Cardiac fibroblast (primary cell): Measurements from ENCODE around the gene DCN.

Experiments used
- DNase-seq, 2 donors: peaks; one replicate each; pipeline versions ENCODE4 v3.0.0 to v3.0.0-alpha.2; 2010; ENCODE audit warnings: low read depth in 2 of 2
- H3K4me3 ChIP-seq, 2 donors: replicated peaks in 1 of 2; 1 replicate in 1 of 2; 2 replicates in 1 of 2; pipeline ENCODE4 v1.5.1; 2011; ENCODE audit warnings: low read depth in 2 of 2, low read length in 2 of 2, mild to moderate bottlenecking in 2 of 2, moderate library complexity in 1 of 2
- CTCF ChIP-seq: IDR thresholded peaks from one replicate; pipeline ENCODE4 v1.5.1; 2011; ENCODE audit warnings: low read depth, mild to moderate bottlenecking, low read length, inconsistent platforms

Gene DCN

GRCh38 chr12:91182636-91183455 is at the start of gene DCN:
TSS of gene DCN (minus strand) at chr12:91182817. CDS start at chr12:91178552, 4,265 bp downstream.
- TF ChIP-seq CTCF = no peak
- DNase-seq = peak; percentile 66 to 70
- peak within 1 kb of the TSS; percentile 39 to 62 for H3K4me3 ChIP-seq

GRCh38 chr12:91230841-91231240 is 48.2 kb upstream of the DCN start:
- no peak for TF ChIP-seq CTCF
- no peak for DNase-seq
- H3K4me3 ChIP-seq = no peak overlapping the region

GRCh38 chr12:91226951-91227350 is 44.3 kb upstream of the DCN start:
- no peak for TF ChIP-seq CTCF

GRCh38 chr12:91225316-91225715 is 42.7 kb upstream of the DCN start:
- no peak for TF ChIP-seq CTCF
- no peak overlapping the region for H3K4me3 ChIP-seq
- peak; percentile 52 to 54 for DNase-seq

More at GRCh38 chr12:91226951-91227350, 44.3 kb upstream of the DCN start:
- DNase-seq = no peak
- H3K4me3 ChIP-seq = no peak overlapping the region

- TF ChIP-seq CTCF = no peak
- no peak overlapping the region for H3K4me3 ChIP-seq
- DNase-seq = no peak
Observed at GRCh38 chr12:91224401-91224800, 41.8 kb upstream of the DCN start.

- DNase-seq = peak; percentile 74 to 88
- TF ChIP-seq CTCF = no peak
- no peak overlapping the region for H3K4me3 ChIP-seq
Observed at GRCh38 chr12:91222746-91223145, 40.1 kb upstream of the DCN start.
